DMS114 treated with DMSO at 0.1 percent for 48 hours (cell line): Measurements from ENCODE around the gene RNPEP.
"Not testable (repeated sequence)": the region's sequence is repeated elsewhere in the genome, so short reads cannot be mapped to it uniquely, and the experiment has no call there.

ENCODE experiments used
- DNase-seq: peaks from one replicate; lab custom pipeline; 2025; ENCODE audit not compliant: unreplicated experiment; lab: John Stamatoyannopoulos, UW

The RNPEP gene

GRCh38 chr1:202010180-202011015 lies 27.9 kb downstream of the RNPEP start, which contains the start of gene ELF3:
TSS of gene ELF3 (plus strand) at chr1:202010587. CDS start at chr1:202011137, 550 bp downstream.
- DNase-seq, result no peak

- no peak for DNase-seq
Measured at GRCh38 chr1:202011994-202012393, 29.5 kb downstream of the RNPEP start.

- no peak for DNase-seq
Measured at GRCh38 chr1:202012544-202013478, 30.4 kb downstream of the RNPEP start.

- no peak for DNase-seq
Measured at GRCh38 chr1:202013603-202014002, 31.2 kb downstream of the RNPEP start.

DNA sequence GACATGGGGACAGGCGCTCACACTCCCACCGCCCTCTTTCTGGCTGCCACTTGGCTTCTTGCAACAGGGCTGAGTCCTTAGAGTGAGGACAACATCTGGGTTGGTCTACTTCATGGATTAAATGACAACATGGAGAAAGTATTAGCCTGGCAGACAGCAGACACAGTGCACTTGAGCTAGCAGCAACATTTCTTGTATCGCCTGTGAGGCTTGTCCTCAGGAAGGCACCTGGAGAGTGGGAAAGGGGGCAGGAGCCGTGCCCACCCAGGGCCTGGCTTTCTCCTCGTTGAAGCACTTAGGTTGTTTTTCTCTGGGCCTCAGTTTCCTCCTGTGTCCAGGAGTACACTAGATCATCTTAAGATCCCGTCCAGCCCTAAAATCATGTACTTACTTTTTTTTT lies 31.6 kb downstream of the RNPEP start:
- no peak for DNase-seq

DNA sequence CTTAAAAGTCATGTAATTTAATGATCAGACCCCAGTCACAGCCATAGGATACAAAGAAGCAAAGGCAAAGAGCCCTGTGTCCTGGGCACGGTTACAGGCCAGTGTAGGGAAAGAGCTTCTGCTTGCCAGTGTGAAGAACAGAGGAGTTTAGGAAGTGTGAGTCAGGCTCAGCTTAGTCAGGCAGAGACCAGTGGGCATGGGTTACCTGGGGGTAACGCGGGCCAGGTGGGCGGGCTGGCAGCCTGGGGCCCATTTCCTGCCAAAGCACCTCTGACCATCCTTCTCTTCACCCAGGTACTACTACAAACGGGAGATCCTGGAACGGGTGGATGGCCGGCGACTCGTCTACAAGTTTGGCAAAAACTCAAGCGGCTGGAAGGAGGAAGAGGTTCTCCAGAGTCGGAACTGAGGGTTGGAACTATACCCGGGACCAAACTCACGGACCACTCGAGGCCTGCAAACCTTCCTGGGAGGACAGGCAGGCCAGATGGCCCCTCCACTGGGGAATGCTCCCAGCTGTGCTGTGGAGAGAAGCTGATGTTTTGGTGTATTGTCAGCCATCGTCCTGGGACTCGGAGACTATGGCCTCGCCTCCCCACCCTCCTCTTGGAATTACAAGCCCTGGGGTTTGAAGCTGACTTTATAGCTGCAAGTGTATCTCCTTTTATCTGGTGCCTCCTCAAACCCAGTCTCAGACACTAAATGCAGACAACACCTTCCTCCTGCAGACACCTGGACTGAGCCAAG lies 32.6 kb downstream of the RNPEP start:
- DNase-seq, result no peak

DNA sequence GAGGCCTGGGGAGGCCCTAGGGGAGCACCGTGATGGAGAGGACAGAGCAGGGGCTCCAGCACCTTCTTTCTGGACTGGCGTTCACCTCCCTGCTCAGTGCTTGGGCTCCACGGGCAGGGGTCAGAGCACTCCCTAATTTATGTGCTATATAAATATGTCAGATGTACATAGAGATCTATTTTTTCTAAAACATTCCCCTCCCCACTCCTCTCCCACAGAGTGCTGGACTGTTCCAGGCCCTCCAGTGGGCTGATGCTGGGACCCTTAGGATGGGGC lies 33.2 kb downstream of the RNPEP start:
- no peak for DNase-seq

- no peak for DNase-seq
Measured at GRCh38 chr1:202016022-202016810, 33.8 kb downstream of the RNPEP start.

DNA sequence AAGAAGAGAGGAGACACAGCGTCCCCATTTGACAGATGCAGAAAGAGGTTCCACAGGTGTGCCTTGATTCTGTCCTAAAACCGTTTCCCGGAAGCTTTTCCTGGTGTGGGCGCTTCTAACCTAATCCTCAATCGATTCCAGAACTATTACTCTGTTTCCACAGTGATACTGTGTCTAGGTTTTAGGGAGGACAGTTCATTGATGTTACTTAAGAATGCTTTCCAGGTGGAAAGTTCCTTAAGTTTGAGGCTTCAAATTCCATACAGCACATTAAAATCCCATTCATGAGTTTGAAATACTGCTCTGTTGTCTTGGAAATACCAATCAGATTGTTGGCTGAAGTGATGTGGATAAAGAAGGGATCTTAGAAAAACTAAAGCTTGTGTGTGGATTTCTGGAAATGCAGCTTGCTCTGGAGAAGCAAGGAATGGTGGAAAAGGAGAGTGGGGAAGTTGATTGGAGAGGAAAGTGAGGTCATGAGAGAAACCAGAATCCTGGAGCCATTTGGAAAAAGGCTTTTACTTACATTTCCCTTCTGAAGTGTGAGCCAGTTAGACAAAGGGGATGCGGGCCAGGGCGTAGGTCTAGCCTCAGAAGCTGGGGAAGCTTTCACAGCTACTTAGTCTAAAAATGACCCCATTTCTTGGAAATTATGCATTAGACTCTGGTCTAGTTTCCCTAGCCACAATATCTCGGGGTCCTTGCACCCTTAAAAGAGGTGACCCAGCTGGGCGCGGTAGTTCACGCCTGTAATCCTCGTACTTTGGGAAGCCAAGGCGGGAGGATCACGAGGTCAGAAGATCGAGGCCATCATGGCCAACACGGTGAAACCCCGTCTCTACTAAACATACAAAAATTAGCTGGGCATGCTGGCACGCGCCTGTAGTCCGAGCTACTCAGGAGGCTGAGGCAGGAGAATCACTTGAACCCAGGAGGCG lies 34.6 kb downstream of the RNPEP start:
- no peak for DNase-seq

- no peak for DNase-seq
Measured at GRCh38 chr1:202017749-202018467, 35.5 kb downstream of the RNPEP start.

DNA sequence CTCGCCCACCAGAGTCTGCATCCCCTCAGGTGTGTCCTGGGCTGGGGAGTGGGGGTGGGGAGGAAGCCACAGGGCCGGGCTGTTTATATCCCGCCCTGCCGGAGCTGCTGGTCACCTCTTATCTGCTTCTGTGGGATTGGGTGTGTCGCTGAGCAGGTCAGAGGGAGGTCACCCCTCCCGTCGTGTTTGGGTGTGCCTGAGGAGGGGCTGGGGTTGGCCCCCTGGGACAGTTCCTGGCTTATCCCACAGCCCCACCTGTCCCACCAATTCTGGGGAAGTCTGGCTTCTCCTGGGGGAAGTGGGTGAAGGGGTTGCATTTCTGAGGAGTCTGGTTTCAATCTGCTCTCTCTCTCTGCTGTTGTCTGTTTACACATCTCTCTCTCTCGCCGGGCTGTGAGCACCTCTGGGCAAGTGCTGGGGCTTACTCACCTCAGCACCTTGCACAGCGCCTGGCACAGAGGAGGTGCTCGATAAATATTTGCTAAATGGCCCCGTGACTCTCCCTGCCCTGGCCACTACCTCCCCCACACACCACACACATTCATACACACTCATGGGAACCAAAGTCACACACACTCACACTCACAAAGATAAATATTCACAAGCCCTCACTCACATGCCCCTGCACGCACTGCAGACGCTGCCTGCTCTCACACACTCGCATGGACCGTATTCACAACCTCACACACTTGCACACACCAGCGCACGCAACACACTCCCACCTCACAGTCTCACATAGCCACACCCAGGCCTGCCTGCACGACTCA lies 36.2 kb downstream of the RNPEP start:
- DNase-seq, result no peak

GRCh38 chr1:202019235-202019558 lies 36.7 kb downstream of the RNPEP start:
- DNase-seq, result not testable (repeated sequence)

DNA sequence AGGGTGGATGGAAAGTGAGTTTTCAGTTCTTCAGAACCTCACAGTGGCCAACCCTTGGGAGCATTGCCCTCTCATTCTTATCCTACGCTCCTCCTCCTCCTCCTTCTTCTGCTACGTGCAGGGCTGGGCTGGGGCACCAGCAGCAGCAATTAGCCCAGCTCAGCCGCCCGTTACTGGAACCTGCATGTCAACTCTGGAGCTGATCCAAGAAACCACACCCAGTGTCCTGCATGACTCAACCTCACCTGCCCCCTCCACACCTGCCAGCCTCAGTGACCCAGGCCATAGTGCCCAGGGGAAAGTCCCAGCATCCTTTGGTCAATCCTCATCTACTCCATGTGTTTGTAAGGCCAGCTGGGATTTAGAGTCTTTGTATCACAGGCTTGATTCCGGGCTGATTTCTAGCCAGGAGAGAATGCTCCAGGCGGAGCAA lies 40.6 kb downstream of the RNPEP start:
- no peak for DNase-seq

DNA sequence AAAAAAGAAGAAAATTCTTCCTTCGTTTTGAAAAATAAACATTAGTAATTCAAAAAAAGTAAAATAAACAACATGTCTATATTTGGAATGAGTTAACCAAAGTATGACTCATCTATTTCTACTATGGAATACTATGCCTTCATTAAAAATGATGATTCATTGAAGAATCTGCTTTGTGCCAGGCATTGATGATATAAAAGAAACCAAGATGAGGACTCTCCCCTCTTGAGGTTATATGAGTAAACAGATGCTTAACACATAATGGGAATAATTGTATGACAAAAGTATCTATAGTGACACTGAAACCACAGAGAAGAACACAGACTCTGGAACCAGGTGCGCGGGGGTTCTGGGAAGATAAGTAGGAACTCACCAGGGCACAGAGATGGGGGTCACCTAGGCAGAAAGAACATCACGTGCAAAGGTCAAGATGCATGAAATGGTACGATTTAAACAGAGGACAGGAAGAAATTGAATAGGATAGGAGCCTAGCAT lies 46.8 kb downstream of the RNPEP start:
- DNase-seq, result no peak

- no peak for DNase-seq
Measured at GRCh38 chr1:202029727-202030126, 47.3 kb downstream of the RNPEP start.

DNA sequence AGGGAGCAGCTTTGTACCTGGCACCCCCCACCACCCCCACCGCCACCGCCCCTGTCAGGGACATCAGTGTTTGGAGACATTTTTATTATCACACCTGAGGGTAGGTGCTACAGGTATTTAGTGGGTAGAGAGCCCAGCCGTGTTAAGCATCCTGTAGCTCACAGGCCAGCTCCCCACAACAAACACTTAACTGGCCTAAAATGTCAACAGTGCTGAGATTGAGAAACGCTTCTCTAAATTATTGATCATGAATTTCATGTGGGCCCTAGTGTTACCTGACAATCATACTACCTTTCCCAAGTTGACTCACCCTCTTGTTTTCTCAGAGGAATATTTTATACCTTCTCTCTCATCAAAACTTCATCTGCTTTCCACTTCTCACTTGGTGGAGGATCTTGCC lies 49.3 kb downstream of the RNPEP start:
- DNase-seq, result no peak

GRCh38 chr1:202034149-202034682 lies 51.8 kb downstream of the RNPEP start:
- no peak for DNase-seq
